Gastrocnemius medialis (tissue), 4 donors: ENCODE data around the gene PRRC2B. TPM values are rescaled to one million over a fixed set of nuclear protein-coding genes. Genes with fewer than 3 reads are reported as not detected.

Experiments used
- ATAC-seq, 2 donors: fragments of 150-250 bp; one replicate each; pipeline ENCODE4 v1.9.1; 2016
- DNase-seq, 2 donors: peaks; one replicate each; pipeline ENCODE4 v3.0.0-alpha.2; 2019
- H3K27ac ChIP-seq, 4 donors: fragments of 200-600 bp; sonication (generic); 1 replicate in 1 of 4; 2 replicates in 3 of 4; pipeline ENCODE4 v1.5.1; 2016 to 2018; ENCODE audit warnings: mild to moderate bottlenecking in 2 of 4, moderate library complexity in 1 of 4
- H3K27me3 ChIP-seq, 3 donors: fragments of 200-600 bp; sonication (generic) in 2 of 3; 1 replicate in 1 of 3; 2 replicates in 2 of 3; pipeline versions ENCODE4 v1.5.1 to v1.6.0; 2016 to 2019; ENCODE audit warnings: mild to moderate bottlenecking in 1 of 3, moderate library complexity in 1 of 3
- H3K36me3 ChIP-seq, 2 donors: fragments of 200-600 bp; sonication (generic) in 1 of 2; one replicate each; pipeline ENCODE4 v1.5.1; 2017 to 2018
- H3K4me1 ChIP-seq, 2 donors: fragments of 200-600 bp; sonication (generic) in 1 of 2; one replicate each; pipeline ENCODE4 v1.5.1; 2016 to 2017; ENCODE audit warnings: mild to moderate bottlenecking in 2 of 2
- H3K4me3 ChIP-seq, 4 donors: fragments of 200-600 bp; sonication (generic) in 3 of 4; 1 replicate in 1 of 4; 2 replicates in 3 of 4; pipeline ENCODE4 v1.5.1; 2016 to 2019; ENCODE audit warnings: mild to moderate bottlenecking in 2 of 4
- H3K9me3 ChIP-seq, 3 donors: fragments of 200-600 bp; sonication (generic) in 2 of 3; 1 replicate in 1 of 3; 2 replicates in 2 of 3; pipeline ENCODE4 v1.5.1; 2016 to 2019
- POLR2A ChIP-seq, 2 donors: fragments of 450-650 bp; IDR thresholded peaks; one replicate each; pipeline ENCODE4 v1.6.1; 2017; ENCODE audit warnings: antibody characterized with exemption in 2 of 2, mild to moderate bottlenecking in 2 of 2, moderate library complexity in 2 of 2
- in situ Hi-C, 4 donors: fragments of 200-750 bp; cut with MboI; loops; one replicate each; pipeline versions ENCODE4 v1.15.0 to v1.8.0; 2017; ENCODE audit warnings: low sequenced_read_pairs in 4 of 4
- intact Hi-C: fragments of 100-400 bp; cut with DNase I; formaldehyde crosslinking; loops from one replicate; pipeline ENCODE4 v1.15.1; 2023; ENCODE audit warnings: low total_unique reads
- total RNA-seq, 4 donors: library from RNA; depleted of rRNA; stranded (reverse); fragments of >200 nt; gene quantifications; one replicate each; pipeline versions ENCODE4 v1.1.0 to v1.2.3, GENCODE V29; 2016
- TF ChIP-seq, protein P1 (sequence below), 5 experiments: fragments of 450-650 bp in 3 of 5; fragments of 200-600 bp in 2 of 5; sonication (generic) in 2 of 5; IDR thresholded peaks in 4 of 5; conservative IDR thresholded peaks in 1 of 5; 1 replicate in 4 of 5; 2 replicates in 1 of 5; pipeline ENCODE4 v1.5.1; 2016 to 2019; ENCODE audit warnings: antibody characterized with exemption in 5 of 5, mild to moderate bottlenecking in 3 of 5, moderate library complexity in 3 of 5

PRRC2B gene
- total RNA-seq, 4 donors from 2014 or later, result 29.9 to 41.6 (median 37.2) TPM

DNA sequence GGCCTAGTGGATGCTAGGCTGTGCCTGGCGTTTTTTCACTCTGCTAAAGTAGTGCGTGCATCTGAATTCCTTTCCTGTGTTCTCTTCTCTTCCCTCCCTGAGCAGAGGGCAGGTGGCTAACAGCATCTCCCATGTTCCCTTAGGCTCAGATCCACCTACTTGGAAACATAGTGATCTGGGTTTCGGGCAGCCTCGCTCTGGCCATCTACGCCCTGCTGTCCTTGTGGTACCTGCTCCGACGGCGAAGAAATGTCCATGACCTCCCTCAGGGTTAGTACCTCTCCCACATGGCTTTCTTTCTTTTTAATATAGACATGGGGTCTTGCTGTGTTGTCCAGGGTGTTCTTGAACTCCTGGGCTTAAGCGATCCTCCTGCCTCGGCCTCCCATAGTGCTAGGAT is 127.3 kb downstream of the PRRC2B start:
- in situ Hi-C loops, result no loop called here
- Histone ChIP-seq H3K4me1 (peaks cover 20 to 21% of the 10 kb centered on the region in 2 donors), H3K27ac (no peak overlapping the region), H3K9me3 (no peaks in the 10 kb centered on the region), H3K36me3 (peaks cover 0 to 84% of the 10 kb centered on the region in 2 donors), H3K27me3 (no peaks in the 10 kb centered on the region), H3K4me3 (no peak overlapping the region)
- no peak for DNase-seq
- no peak for ATAC-seq
- no peak for TF ChIP-seq POLR2A (IDR thresholded peaks at IDR 0.05)
- TF ChIP-seq, protein P1, sequence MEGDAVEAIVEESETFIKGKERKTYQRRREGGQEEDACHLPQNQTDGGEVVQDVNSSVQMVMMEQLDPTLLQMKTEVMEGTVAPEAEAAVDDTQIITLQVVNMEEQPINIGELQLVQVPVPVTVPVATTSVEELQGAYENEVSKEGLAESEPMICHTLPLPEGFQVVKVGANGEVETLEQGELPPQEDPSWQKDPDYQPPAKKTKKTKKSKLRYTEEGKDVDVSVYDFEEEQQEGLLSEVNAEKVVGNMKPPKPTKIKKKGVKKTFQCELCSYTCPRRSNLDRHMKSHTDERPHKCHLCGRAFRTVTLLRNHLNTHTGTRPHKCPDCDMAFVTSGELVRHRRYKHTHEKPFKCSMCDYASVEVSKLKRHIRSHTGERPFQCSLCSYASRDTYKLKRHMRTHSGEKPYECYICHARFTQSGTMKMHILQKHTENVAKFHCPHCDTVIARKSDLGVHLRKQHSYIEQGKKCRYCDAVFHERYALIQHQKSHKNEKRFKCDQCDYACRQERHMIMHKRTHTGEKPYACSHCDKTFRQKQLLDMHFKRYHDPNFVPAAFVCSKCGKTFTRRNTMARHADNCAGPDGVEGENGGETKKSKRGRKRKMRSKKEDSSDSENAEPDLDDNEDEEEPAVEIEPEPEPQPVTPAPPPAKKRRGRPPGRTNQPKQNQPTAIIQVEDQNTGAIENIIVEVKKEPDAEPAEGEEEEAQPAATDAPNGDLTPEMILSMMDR (IDR thresholded peaks at IDR 0.05 in 4 of 5, conservative IDR thresholded peaks at IDR 0.05 in 1 of 5), result no peak
- intact Hi-C loops, result no loop called here

DNA sequence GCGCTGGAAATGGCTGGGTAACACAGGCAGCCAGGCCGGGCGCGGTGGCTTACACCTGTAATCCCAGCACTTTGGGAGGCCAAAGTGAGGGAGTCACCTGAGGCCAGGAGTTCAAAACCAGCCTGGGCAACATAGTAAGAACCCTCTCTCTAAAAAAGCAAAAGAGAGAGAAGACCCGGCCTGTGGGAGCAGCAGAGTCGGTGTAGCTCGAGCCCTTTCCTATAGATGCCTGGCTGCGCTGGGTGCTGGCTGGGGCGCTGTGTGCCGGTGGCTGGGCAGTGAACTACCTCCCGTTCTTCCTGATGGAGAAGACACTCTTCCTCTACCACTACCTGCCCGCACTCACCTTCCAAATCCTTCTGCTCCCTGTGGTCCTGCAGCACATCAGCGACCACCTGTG is 127.9 kb downstream of the PRRC2B start:
- Histone ChIP-seq H3K36me3 (peaks cover 0 to 85% of the 10 kb centered on the region in 2 donors), H3K4me3 (no peak overlapping the region), H3K4me1 (peaks cover 15 to 19% of the 10 kb centered on the region in 2 donors), H3K27me3 (no peaks in the 10 kb centered on the region), H3K9me3 (no peaks in the 10 kb centered on the region), H3K27ac (no peak overlapping the region)
- ATAC-seq (no peak), DNase-seq (no peak)
- intact Hi-C loops (no loop called here), in situ Hi-C loops (no loop called here)
- no peak for TF ChIP-seq POLR2A (IDR thresholded peaks at IDR 0.05)
- TF ChIP-seq, protein P1 (IDR thresholded peaks at IDR 0.05 in 4 of 5, conservative IDR thresholded peaks at IDR 0.05 in 1 of 5), result no peak

DNA sequence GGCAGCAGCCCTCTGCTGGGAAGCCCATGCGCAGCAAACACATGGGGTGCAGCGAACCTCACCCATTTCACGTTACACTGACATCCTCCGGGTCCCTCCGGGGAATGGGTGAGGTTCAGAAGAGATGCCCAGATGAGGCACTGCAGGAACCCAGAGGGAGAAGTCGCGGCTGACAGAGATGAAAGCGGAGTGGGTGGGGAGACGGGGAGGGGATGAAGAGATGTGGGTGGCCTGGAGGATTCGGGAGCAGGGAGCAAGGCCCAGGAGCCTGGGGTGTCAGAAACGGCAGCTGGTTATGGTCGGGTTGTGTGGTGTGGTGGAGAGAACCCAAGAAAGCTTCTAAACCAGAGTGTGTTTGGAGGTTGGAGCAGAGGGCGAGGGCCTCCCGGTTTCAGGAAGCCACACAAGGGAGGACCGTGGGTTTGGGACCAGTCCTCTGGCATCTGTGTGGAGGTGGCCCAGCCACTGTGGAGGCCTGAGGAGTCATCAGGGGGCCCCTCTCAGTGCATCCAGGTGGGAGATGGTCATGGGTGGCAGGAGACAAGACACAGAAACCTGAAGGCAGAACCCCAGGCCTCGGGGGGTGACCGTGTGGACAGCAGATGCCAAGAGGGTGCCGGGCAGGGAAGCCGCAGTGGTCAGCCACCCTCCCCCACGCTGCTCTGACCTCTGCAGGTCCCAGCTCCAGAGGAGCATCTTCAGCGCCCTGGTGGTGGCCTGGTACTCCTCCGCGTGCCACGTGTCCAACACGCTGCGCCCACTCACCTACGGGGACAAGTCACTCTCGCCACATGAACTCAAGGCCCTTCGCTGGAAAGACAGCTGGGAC is 128.6 kb downstream of the PRRC2B start:
- H3K27me3 ChIP-seq, result no peaks in the 10 kb centered on the region
- DNase-seq (no peak), ATAC-seq (no peak)
- no peaks in the 10 kb centered on the region for H3K9me3 ChIP-seq
- no peak overlapping the region for H3K4me3 ChIP-seq
- in situ Hi-C loops, result no loop called here
- peaks cover 12 to 13% of the 10 kb centered on the region in 2 donors for H3K4me1 ChIP-seq
- peaks cover 0 to 92% of the 10 kb centered on the region in 2 donors for H3K36me3 ChIP-seq
- intact Hi-C loops, result no loop called here
- no peak overlapping the region for H3K27ac ChIP-seq
- TF ChIP-seq POLR2A (IDR thresholded peaks at IDR 0.05), result no peak
- TF ChIP-seq, protein P1 (IDR thresholded peaks at IDR 0.05 in 4 of 5, conservative IDR thresholded peaks at IDR 0.05 in 1 of 5), result no peak

DNA sequence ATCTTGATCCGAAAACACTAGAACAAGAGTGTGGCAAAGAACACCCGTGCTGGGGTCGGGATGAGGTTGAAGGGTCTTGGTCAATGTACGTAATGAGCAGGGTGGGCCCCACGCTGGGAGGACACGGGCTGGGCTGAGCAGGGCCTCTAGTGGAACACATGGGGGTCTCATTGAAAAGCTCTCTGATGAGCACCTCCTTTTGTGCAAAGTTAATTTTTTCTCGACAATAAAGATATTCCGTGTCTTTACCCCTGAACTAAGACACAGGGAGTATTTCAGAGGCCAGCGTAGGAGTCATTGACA is 129.2 kb downstream of the PRRC2B start:
- peaks cover 7% of the 10 kb centered on the region in 2 donors for H3K4me1 ChIP-seq
- ATAC-seq, result no peak

More for the DNA sequence above, 129.2 kb downstream of the PRRC2B start:
- TF ChIP-seq, protein P1 (IDR thresholded peaks at IDR 0.05 in 4 of 5, conservative IDR thresholded peaks at IDR 0.05 in 1 of 5), result no peak
- no peak for TF ChIP-seq POLR2A (IDR thresholded peaks at IDR 0.05)
- intact Hi-C loops (no loop called here), in situ Hi-C loops (no loop called here)
- H3K36me3 ChIP-seq, result peaks cover 0 to 97% of the 10 kb centered on the region in 2 donors
- H3K9me3 ChIP-seq, result no peaks in the 10 kb centered on the region
- no peak overlapping the region for H3K27ac ChIP-seq
- H3K27me3 ChIP-seq, result no peaks in the 10 kb centered on the region
- H3K4me3 ChIP-seq, result no peak overlapping the region
- DNase-seq, result no peak
